ENCODE results near the gene SLF2. TPM values are rescaled to one million over a fixed set of nuclear protein-coding genes. Genes with fewer than 3 reads are reported as not detected.

SLF2 gene
- total and polyA plus RNA-seq, 9 of the 15 experiments (the other 6 are each of a cell fraction or from before 2014, with no cell fraction given): 1.7 to 18.4 (median 7.8) TPM

- ATAC-seq: peak; percentile 96
- Histone ChIP-seq H3K4me2 (ENCODE audit: insufficient read depth, low read length) (peak within 1 kb of the TSS; percentile 97), H3K9ac (ENCODE audit: insufficient read depth in 1 of 2, low read depth in 2 of 2, low read length in 2 of 2) (peak within 1 kb of the TSS; percentile 95 to 99), H3K36me3 (ENCODE audit: control insufficient read depth, insufficient read depth, low read length) (peaks cover 54% of the 10 kb centered on the region; the same call in 2 of the 3 replicates), H2AFZ (ENCODE audit: low read depth, low read length) (peak within 1 kb of the TSS; percentile 98), H3K79me2 (ENCODE audit: control insufficient read depth, insufficient read depth, low read length) (peaks cover 59% of the 10 kb centered on the region), H3K9me1 (ENCODE audit: control insufficient read depth, insufficient read depth, low read length) (no peaks in the 10 kb centered on the region), H3K9me3 (replicated peaks; ENCODE audit: control insufficient read depth, insufficient read depth, low read depth, low read length) (no peaks in the 10 kb centered on the region), H3K27me3 (ENCODE audit: control insufficient read depth in 2 of 2, insufficient read depth in 2 of 2, low read length in 2 of 2) (no peaks in the 10 kb centered on the region), H3K4me1 (replicated peaks in 1 of 2; ENCODE audit: control insufficient read depth in 2 of 2, insufficient read depth in 2 of 2, low read length in 2 of 2) (peaks cover 16 to 21% of the 10 kb centered on the region in 2 experiments; a peak in 4 of 5 replicates), H3K4me3 (peak within 1 kb of the TSS; percentile 95), H4K20me1 (replicated peaks; ENCODE audit: control insufficient read depth, insufficient read depth, low read length) (peaks cover 6% of the 10 kb centered on the region; the same call in 1 of the 2 replicates), H3K27ac (ENCODE audit: extremely low read depth, low read depth, low read length) (peak within 1 kb of the TSS; percentile 87)
- no TSS peak for BruUV-seq (replicated peaks)
- peak; percentile 78 to 87 (median 82) for DNase-seq (ENCODE audit: extremely low read depth in 1 of 4, low spot score in 3 of 4)
- peak; percentile 87 for FAIRE-seq
- ChIA-PET CTCF (ENCODE audit: low intra/inter-chr PET ratio) (no interaction called here), POLR2A (interaction anchor here (1.0 kb wide), 1 partner anchor 47 kb away, joined by 4 read pairs; no protein-coding TSS in a partner anchor)
- intact Hi-C loops (cut with micrococcal nuclease) (no loop called here), in situ Hi-C loops (cut with MboI) (loop anchor here (25.0 kb wide), 1 partner anchor 1050 kb away; no protein-coding TSS in a partner anchor)
- WGBS (ENCODE audit: insufficient coverage, low coverage, missing lambda C conversion rate): under 1% methylated on average over 28 of the region's 75 CpGs
- TF ChIP-seq ZBTB12 (CRISPR knock-in tag; IDR thresholded peaks at IDR 0.05) (no peak), CHAMP1 (IDR thresholded peaks at IDR 0.05) (no peak), DPF2 (IDR thresholded peaks at IDR 0.05) (no peak), NUFIP1 (IDR thresholded peaks at IDR 0.05; ENCODE audit: partially characterized antibody) (no peak), ATF7 (IDR thresholded peaks at IDR 0.05) (peak; percentile 27; the same call in 1 of the 2 replicates), NCOR1 (IDR thresholded peaks at IDR 0.05) (no peak), HMG20A (CRISPR knock-in tag; conservative IDR thresholded peaks at IDR 0.05) (no peak), ZNF695 (CRISPR knock-in tag; IDR thresholded peaks at IDR 0.05) (no peak), HMG20B (CRISPR knock-in tag; IDR thresholded peaks at IDR 0.05) (no peak), POU5F1 (IDR thresholded peaks at IDR 0.05; ENCODE audit: borderline replicate concordance, low read depth, low read length, partially characterized antibody) (no peak), GTF2E2 (tag; IDR thresholded peaks at IDR 0.05) (no peak), RBFOX2 (IDR thresholded peaks at IDR 0.05; ENCODE audit: low read depth, low read length) (peak; percentile 86), ZSCAN29 (IDR thresholded peaks at IDR 0.05) (no peak)
- TF ChIP-seq, protein P1, sequence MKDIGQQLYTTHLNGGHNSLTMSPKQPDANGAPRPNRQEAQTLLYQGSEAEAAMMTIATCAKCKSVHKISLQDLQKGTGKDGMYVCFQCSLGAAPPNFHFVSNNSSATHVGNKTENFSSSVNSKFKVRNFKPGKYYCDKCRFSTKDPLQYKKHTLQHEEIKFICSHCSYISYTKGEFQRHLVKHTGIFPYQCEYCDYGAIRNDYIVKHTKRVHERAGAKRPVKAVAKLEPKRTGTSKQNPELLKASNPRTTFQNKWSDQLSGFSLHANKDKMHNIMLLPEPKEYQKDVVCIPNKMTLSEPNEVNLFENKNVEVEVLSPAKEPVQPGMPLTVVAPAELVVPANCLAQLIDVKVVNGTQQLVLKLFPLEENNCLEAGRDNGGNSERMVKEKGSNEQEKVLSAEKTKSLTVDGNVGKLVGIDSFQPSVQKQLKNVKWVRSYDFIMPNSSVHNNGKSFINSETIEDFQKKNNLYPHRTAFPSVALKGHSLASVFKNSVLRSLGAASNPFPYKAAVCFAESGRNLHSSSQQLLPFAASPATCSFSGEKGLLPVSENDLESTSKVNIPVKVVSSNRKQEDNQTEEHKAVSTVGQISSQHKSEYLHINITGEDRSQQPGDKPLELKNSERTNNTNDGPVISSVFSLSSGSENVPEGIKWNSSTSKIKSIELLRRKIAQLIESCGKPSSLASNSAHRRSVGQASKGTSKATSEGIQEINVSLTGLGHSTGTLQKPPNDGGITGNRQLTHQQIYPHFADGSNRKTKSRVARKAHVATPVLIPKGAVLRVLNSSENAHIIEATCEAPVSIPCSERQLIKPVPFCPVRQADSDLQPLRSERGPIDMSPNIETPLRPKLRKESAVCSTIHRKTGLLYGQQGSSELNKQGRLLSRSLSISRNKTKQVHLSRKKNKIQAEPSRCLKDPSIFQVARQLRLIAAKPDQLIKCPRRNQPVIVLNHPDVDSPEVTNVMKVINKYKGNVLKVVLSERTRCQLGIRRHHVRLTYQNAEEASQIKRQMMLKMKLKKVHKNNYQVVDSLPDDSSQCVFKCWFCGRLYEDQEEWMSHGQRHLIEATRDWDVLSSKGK (CRISPR knock-in tag; IDR thresholded peaks at IDR 0.05): no peak
- TF ChIP-seq, protein P2, sequence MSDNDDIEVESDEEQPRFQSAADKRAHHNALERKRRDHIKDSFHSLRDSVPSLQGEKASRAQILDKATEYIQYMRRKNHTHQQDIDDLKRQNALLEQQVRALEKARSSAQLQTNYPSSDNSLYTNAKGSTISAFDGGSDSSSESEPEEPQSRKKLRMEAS (CRISPR knock-in tag; IDR thresholded peaks at IDR 0.05): peak; percentile 91
Measured at GRCh38 chr10:100986952-100987684, 74.4 kb downstream of the SLF2 start, which contains the start of the genes MRPL43 and TWNK. Gene MRPL43 (minus strand): TSS chr10:100987497. CDS start chr10:100987443, 54 bp downstream. Gene TWNK (plus strand): TSS chr10:100987543. CDS start chr10:100988211, 668 bp downstream.
